Left forelimb (tissue), 1 donor: Measurements from ENCODE around the gene PON3.
"Not testable (repeated sequence)": the region's sequence is repeated elsewhere in the genome, so short reads cannot be mapped to it uniquely, and the experiment has no call there.

Experiments used
- DNase-seq: peaks from one replicate; pipeline ENCODE4 v3.0.0-alpha.2; 2018; ENCODE audit warnings: low spot score

PON3 gene

GRCh38 chr7:95411666-95412065 lies 15.5 kb upstream of the PON3 start:
- no peak for DNase-seq

GRCh38 chr7:95411036-95411435 lies 14.9 kb upstream of the PON3 start:
- DNase-seq, result no peak

- DNase-seq, result no peak
Observed at GRCh38 chr7:95407751-95408150, 11.6 kb upstream of the PON3 start.

GRCh38 chr7:95405800-95406199 lies 9.6 kb upstream of the PON3 start:
- DNase-seq, result no peak

- DNase-seq, result no peak
Observed at GRCh38 chr7:95405208-95405607, 9.0 kb upstream of the PON3 start.

GRCh38 chr7:95404316-95404865 lies 8.2 kb upstream of the PON3 start:
- no peak for DNase-seq

GRCh38 chr7:95398155-95398940 lies 2.2 kb upstream of the PON3 start:
- DNase-seq, result no peak

- DNase-seq, result no peak
Observed at GRCh38 chr7:95397381-95397780, 1.2 kb upstream of the PON3 start.

GRCh38 chr7:95395755-95396135 lies 430 bp downstream of the PON3 start:
- no peak for DNase-seq

GRCh38 chr7:95394370-95394769 lies 1.8 kb downstream of the PON3 start:
- no peak for DNase-seq

- no peak for DNase-seq
Observed at GRCh38 chr7:95391761-95392160, 4.4 kb downstream of the PON3 start.

- DNase-seq, result no peak
Observed at GRCh38 chr7:95389516-95389915, 6.7 kb downstream of the PON3 start.

- not testable (repeated sequence) for DNase-seq
Observed at GRCh38 chr7:95379457-95379856, 16.7 kb downstream of the PON3 start.

- DNase-seq, result no peak
Observed at GRCh38 chr7:95376632-95377400, 19.4 kb downstream of the PON3 start.

- DNase-seq, result no peak
Observed at GRCh38 chr7:95375591-95376257, 20.5 kb downstream of the PON3 start.

GRCh38 chr7:95373323-95373722 lies 22.9 kb downstream of the PON3 start:
- DNase-seq, result no peak

- no peak for DNase-seq
Observed at GRCh38 chr7:95368235-95368634, 27.9 kb downstream of the PON3 start.

GRCh38 chr7:95367606-95368005 lies 28.6 kb downstream of the PON3 start:
- no peak for DNase-seq

- DNase-seq, result no peak
Observed at GRCh38 chr7:95365151-95365550, 31.0 kb downstream of the PON3 start.

GRCh38 chr7:95357623-95358022 lies 38.6 kb downstream of the PON3 start:
- no peak for DNase-seq

GRCh38 chr7:95342642-95343307 lies 53.4 kb downstream of the PON3 start:
- no peak for DNase-seq

GRCh38 chr7:95342029-95342428 lies 54.1 kb downstream of the PON3 start:
- no peak for DNase-seq
